ENCODE data around the gene NCOA3.

Gene NCOA3

DNA sequence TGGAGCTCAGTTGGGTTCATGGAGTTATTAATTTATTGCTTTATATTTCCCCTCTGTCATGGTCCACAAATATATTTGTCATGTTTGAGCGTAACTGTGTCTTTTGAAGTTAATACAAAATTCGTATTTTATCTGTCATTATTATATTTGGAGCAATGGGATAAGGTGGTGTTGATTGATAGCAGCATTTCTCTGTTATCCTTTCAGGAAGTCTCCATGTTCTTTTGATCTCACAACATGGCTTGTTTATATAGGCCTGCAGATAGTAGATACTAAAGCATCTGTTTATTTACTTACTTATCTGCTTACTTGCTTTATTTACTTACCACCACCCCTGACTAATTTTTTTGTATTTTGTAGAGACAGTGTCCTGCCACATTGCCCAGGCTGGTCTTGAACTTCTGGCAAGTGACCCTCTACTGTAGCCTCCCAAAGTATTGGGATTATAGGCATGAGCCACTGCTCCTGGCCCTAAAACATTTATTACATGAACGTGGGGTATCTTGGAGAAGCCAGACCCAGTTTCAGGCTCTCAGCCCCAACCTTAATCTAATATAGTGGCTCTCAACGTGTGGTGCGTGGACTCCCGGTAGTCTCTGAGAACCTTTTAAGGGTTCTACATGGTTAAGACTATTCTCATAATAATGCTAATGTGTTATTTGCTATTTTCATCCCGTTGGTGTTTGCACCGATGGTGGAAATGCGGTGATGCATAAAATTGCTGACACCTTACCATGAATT is 104.2 kb downstream of the NCOA3 start:
- no peak for DNase-seq

DNA sequence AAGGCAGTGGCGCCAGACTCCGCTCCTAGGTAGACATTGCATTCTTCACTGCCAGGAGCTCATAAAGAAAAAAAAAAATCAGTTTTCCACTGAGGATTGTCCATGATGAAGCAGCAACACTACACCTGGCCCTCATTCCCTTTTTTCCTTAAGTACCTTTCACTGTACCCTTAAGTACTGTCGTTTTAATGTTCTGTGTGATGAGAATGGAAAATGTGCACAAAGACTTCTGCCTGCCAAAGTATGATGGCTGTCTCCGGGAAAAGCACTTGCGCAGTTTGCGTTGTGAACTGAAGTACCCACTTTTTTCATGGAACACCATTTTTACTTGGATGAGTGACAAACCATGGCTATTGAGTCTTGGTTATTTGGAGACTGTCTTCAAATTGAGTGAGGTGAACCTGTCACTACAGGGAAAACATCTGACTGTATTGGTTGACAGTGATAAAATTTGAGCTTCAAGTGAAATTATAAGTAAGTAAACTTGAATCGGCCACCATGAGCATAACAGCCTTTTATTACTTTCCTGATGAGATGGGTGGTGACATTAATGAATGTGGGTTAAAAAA is 104.8 kb downstream of the NCOA3 start:
- no peak for DNase-seq

DNA sequence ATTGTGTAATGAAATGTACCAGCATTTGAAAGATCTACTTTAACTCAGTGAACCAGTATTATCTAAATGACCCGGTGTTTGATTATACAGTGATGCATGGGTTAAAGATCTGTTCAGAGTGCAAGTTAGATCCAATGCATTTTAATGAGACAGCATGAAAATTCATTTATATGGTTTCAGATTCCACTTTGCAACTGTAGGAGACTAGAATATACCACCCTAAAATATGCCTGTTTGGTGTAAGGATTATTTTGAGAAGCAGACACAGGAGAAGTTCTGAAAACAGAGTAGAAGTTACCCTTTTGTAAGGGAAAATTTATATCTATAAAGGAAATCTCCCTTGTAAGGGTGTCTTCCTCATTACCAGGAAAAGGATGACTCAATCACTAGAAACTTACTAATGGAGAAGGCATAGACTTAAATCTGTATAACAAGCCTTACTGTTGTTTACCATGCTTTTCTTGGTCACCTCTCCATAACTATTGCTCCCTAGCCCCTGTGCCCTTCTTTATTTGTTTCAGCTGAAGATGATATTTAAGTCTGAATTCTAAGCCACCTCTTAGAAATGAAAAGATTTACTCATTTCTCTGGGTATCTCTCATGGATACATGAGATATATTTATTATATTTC is 105.4 kb downstream of the NCOA3 start:
- peak; percentile 58 for DNase-seq

DNA sequence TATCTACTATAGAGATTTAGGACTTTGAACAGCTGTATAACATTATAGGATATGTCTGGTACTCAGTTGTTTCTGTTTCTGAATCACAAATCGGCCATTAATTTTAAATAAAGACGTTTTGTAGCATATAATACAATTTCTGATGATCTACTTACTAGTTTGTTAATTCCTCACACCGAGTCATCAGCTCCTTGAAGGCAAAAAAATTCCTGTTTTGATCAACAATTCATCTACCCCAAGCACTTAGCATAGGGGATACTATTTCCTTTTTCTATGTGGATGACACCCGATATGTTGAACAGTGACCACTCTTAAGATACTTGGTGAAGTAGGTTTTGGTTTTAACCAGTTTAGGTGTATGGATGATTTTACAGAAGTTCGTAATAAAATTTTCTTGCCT is 107.3 kb downstream of the NCOA3 start:
- no peak for DNase-seq

DNA sequence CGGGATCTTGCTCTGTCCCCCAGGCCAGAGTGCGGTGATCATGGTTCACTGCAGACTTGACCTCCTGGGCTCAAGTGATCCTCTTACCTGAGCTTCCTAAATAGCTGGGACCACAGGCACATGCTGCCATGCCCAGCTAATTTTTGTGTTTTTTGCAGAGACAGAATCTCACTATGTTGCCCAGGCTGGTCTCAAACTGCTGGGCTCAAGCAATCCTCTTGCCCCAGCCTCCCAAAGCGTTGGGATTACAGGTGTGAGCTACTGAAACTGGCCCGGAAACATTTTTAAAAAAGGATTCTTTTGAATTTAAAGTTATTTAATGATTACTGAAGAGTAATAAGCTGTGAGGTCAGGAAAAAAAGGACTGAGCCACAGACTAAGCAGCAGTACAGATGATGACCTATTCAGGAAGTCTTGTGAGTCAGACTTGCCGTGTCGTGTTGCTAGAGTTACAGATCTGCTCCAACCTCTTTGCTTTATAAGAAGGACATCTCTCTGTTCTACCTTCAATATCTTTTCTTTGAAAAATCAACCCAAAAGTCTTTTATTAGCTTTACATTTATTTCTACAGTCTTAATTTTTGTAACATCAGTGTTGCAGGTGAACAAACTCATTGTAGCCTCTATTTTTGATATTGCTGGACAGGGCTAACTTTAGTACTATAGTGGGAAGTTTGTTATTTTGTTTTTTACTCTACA is 108.7 kb downstream of the NCOA3 start:
- DNase-seq, result peak; percentile 53

DNA sequence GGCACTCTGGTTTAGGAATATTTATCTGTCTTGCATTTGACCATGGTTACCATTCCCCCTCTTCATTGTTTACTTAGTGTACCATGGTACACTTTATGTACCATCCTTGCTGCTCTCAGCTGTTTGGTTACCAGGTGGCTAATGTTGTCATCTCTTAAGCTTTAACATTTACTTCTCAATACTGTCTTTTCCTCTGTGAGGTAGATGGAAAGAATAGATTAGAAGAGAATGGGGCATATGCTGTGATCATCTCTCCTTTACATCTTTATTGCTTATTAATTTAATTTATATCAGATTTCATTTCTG is 109.2 kb downstream of the NCOA3 start:
- no peak for DNase-seq

DNA sequence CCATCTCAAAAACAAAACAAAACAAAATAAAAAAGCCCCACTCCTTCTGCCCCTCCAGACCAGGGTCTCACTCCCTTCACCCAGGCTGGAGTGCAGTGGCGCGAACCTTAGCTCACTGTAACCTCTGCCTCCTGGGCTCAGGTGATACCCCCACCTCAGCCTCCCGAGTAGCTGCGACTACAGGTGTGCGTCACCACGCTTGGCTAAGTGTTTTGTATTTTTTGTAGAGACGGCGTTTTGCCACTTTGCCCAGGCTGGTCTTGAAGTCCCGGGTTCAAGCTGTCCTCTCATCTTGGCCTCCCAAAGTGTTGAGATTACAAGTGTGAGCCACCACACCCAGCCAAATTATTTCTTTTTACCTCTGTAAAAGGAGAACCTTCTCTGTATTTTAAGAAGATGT is 110.1 kb downstream of the NCOA3 start:
- DNase-seq, result no peak

DNA sequence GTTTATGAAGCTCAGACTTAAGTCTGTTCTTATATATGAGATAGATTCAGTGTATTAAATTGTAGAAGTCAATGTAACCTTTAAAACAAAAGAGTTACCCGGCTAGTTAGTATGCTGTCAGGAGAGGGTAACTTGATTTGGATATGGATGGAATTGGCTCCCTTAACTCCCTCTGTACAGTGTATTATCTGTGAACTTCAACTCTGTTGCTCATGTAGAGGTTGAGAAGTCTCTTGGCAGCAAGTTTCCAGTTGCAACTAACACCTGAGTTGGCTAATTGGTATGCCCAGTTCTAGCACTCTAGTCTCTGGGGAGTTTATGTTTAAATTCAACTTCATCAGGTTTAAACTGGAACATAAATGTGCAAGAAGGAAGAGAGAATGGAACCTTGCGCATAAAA is 111.0 kb downstream of the NCOA3 start:
- no peak for DNase-seq

DNA sequence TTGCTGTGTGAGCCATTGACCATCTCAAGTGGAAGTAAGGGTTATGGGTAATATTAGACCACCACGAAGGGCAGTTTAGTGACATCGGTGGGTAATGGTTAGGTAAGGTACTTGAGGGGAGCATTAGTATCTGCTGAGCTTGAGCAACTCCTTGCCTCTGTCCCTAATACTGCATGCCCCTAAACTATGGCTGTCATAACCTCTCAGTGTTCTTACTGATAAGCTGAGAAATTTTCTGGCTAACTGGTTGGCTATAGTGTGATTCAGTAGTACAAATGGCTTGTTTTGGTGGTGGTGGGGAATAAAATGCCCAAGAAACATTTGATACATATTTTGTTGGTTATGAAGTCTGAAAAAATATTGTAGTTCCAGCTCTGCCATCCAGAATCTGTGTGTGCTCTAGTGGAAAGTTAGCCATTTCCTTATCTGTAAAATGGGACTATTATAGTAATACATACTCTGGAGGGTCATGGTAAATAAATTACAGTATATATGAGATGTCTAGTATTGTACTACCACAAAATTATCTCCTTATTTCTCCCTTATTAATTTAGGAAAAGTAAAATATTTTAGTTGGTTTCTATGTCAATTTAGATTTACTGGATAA is 113.1 kb downstream of the NCOA3 start:
- DNase-seq, result no peak

DNA sequence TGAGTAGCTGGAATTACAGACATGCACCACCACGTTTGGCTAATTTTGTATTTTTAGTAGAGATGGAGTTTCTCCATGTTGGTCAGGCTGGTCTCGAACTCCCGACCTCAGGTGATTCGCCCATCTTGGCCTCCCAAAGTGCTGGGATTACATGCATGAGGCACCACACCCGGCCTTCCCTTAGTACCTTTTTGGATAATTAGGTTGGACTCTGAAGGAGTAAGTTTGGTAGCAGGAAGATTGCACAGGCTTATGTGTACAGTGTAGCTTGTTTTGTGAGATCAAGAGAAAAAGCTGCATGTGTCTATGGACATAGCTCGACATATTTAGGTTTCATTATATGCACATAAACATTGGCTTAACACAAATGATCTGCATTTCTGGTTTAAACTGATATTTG is 116.8 kb downstream of the NCOA3 start:
- no peak for DNase-seq

DNA sequence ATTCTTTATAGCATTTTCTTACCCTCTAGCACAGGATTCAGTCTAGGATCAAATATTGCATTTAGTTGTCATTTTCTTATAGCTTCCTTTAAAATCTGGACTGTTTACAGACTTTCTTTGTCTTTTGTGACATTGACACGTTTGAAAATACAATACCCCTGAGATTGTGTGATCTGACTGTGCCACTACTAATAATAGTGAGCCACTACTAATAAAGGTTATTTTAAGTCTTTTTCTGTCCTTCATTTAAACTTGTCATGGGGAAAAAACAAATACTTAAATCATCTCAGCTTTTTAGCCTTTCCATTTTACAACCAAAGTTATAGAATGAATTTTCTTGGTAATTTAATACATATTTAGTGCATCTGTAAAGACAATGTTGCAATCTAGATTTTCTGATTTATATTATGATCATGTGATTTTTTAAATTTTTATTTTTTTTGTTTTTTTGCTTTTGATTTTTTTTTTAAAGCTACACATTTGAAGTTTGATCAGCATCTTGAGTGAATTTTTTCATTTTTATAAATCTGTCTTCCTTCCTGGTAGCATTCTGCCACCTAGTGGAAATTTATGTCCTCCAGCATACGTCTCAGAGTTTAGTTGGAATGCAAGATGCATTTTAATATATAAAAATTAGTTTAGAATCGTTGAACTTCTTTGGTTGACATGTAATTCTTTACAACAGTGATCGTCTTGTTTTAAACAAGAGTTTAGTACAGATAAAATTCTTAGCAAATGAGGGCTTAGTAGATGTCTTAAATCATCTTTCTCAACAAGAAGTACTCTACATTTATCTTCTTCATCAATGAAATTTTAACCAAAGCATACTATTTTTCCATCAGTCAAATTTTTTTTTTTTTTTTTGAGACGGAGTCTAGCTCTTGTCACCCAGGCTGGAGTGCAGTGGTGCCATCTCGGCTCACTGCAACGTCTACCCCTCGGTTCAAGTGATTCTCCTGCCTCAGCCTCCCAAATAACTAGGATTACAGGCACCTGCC is 119.4 kb downstream of the NCOA3 start:
- DNase-seq, result peak; percentile 70

DNA sequence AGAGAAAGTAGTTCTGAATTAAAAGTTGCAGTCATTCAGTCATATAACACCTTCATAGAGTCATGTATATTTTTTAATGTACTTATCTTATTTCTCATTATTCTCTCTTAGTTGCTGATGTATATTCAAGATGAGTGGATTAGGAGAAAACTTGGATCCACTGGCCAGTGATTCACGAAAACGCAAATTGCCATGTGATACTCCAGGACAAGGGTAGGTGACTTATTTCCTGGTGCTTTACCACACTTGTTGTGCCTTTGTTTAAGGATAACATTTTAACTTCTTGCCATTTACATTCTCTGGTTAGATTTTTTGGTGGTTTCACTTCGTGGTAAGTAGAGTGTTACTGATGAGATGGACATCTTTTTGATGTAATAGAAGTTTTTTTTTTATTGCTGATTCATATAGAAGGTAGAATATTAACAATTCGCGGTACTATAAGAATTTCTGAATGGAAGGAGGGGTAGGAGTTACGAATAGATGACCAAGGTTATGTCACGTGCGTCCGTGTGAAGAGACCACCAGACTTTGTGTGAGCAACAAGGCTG is 120.5 kb downstream of the NCOA3 start:
- no peak for DNase-seq

DNA sequence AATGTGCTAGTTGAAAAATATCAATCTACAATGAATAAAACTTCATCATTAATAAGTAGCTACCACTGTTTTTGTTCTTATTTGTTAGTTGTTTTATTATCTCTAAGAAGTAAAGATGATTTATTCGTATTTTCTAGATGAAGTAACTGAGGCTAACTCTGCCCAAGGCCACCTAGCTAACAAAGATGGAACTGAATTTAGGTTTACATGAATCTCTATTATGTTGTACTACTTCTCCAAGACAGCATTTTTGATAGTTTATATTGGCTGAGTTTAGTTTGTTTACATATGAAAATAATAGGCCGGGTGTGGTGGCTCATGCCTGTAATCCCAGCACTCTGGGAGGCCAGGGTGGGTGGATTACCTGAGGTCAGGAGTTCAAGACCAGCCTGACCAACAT is 121.5 kb downstream of the NCOA3 start:
- no peak for DNase-seq

DNA sequence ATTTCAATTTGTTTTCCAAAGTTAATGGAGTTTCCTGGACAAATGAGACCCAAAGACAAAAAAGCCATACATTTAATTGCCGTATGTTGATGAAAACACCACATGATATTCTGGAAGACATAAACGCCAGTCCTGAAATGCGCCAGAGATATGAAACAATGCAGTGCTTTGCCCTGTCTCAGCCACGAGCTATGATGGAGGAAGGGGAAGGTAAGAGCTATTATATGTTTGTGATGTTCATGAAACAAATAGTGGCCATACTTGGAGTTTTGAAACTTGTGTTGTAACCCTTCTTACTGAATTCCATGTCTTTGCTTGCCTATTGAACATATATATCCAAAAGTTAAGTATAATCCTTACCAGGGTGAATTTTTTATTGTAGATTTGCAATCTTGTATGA is 125.9 kb downstream of the NCOA3 start:
- DNase-seq, result no peak

DNA sequence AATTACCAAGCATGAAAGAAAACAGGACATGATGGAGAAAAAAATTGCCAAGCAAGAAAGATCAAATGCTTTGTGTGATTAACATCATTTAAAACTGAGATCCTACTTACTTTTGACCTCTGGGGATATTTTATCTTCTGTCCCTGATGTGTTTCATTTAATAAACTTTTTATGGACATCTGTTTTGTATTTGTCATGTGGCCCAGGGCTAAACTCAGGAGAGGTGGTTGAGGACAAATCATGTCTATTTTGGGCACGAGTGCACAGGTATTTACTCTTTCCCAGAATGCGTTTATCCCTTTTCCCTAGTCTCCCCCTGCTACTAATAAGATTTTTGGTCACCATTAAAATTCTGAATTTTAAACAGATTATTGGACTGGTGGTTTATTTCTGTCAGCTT is 128.2 kb downstream of the NCOA3 start:
- DNase-seq, result no peak

DNA sequence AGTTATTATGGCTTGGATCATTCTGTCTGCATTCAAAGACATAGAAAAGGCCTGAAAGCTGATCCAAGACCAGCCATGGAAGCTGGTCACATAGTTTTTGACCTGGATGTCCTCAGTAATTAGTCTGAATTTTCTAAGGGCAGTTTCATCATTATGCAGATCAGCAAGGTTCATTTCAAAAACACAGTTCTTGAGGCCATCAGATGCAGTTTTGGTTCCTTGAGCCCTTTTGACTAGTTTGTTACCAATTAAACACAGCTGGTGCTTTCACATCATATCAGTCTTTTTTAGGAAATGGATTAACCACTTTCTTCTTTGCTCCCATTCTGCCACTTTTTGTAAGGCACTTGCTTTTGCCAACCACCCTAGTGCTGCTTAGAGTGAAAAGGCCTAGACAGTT is 129.4 kb downstream of the NCOA3 start:
- DNase-seq, result no peak

DNA sequence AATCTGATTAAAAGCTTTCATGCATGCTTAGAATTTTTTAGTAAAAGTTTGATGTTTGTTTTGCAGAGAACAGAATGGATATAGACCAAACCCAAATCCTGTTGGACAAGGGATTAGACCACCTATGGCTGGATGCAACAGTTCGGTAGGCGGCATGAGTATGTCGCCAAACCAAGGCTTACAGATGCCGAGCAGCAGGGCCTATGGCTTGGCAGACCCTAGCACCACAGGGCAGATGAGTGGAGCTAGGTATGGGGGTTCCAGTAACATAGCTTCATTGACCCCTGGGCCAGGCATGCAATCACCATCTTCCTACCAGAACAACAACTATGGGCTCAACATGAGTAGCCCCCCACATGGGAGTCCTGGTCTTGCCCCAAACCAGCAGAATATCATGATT is 133.6 kb downstream of the NCOA3 start:
- DNase-seq, result no peak

DNA sequence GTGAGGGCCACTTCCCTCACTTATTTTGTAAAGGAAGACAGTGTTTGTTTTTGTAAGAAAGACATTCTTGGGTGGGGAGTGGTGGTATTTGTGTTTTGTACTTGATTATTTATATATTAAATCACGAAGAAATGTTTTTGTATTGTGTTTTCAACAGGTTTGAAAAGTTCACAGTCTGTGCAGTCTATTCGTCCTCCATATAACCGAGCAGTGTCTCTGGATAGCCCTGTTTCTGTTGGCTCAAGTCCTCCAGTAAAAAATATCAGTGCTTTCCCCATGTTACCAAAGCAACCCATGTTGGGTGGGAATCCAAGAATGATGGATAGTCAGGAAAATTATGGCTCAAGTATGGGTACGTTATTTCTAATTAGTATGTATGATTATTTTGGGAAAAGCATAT is 137.2 kb downstream of the NCOA3 start:
- DNase-seq, result no peak

DNA sequence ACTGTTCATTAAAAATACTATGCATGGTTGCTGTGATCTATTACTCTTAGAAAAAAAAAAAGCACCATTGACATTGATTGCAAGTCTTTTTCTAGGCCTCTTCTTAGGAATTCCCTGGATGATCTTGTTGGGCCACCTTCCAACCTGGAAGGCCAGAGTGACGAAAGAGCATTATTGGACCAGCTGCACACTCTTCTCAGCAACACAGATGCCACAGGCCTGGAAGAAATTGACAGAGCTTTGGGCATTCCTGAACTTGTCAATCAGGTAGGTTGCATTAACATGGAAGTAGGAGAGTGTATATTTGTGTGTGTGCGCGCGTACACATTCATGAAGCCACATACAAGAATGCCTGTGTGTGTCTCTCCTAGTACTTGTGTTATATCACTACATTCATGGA is 140.4 kb downstream of the NCOA3 start:
- DNase-seq, result no peak

DNA sequence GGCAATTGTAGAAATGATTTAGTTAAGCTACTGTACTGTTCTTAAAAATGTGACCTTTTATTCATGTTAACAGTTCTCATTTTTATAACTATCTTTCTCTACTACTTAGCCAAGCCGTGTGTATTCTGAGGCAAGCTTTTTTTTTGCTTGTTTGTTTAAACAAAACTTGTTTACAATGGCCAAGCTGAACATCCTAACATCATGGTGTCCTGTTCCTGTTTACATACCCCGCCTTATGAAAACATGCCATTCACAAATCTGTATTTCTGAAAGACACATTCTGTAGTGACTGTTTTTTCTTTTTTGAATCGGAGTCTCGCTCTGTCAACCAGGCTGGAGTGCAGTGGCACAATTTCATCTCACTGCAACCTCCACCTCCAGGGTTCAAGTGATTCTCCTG is 140.9 kb downstream of the NCOA3 start:
- DNase-seq, result no peak

DNA sequence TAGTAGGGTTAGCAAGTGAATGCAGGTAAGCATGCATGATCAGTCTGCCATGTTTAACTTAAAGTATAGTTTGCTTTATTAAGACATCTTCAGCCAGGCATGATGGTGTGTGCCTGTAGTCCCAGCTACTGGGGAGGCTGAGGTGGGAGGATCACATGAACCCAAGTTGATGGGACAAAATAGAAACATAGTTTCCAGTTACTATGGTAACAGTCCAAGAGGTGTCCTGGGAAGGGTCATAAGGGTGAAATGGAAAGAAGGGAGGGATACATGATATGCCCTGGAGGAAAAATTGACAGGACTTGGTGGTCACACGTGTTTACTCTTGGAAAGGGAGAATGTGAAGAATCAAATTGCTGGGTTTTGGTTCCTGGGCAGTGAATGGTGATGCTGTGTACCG is 143.9 kb downstream of the NCOA3 start:
- DNase-seq, result no peak

DNA sequence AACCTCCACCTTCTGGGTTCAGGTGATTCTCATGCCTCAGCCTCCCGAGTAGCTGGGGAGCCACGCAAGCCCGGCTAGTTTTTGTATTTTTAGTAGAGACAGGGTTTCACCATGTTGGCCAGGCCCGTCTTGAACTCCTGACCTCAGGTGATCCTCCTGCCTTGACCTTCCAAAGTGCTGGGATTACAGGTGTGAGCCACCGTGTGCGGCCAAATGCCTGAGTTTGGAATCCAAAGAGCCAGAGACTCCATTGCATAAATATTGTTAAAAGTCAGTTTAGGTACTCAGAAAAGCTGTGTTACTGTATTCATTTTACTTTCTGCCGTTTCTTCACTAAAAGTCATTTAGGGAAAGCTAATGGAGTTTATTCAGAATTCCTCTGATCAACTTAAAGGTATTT is 146.3 kb downstream of the NCOA3 start:
- DNase-seq, result no peak
